HepG2 (cell line): ENCODE results near the gene NBR1. TPM values are rescaled to one million over a fixed set of nuclear protein-coding genes. Genes with fewer than 3 reads are reported as not detected.

Experiments used
- ATRX ChIP-seq: sonication (generic); formaldehyde crosslinking; IDR thresholded peaks from 2 replicates; pipeline ENCODE4 v1.4.0; 2020; ENCODE audit warnings: missing genetic modification reagents, borderline replicate concordance
- CBX5 ChIP-seq: sonication (generic); formaldehyde crosslinking; IDR thresholded peaks from 2 replicates; pipeline ENCODE4 v1.4.0; 2020; ENCODE audit warnings: missing genetic modification reagents, borderline replicate concordance
- CENPT ChIP-seq: sonication (generic); formaldehyde crosslinking; IDR thresholded peaks from 2 replicates; pipeline ENCODE4 v1.8.0; 2022; ENCODE audit warnings: low read depth, mild to moderate bottlenecking, moderate library complexity, missing genetic modification reagents
- ELF4 ChIP-seq: sonication (generic); formaldehyde crosslinking; IDR thresholded peaks from 2 replicates; pipeline ENCODE4 v1.5.0; 2020; ENCODE audit warnings: missing genetic modification reagents, mild to moderate bottlenecking, moderate library complexity, borderline replicate concordance
- FOSL2 ChIP-seq: sonication (generic); formaldehyde crosslinking; IDR thresholded peaks from 2 replicates; pipeline ENCODE4 v1.4.0; 2020; ENCODE audit warnings: missing genetic modification reagents
- MXD4 ChIP-seq: IDR thresholded peaks from 2 replicates; pipeline ENCODE4 v1.6.1; 2016; ENCODE audit warnings: mild to moderate bottlenecking, missing biosample characterization, missing genetic modification reagents
- SRSF1 ChIP-seq: fragments of 200-400 bp; formaldehyde crosslinking; optimal IDR thresholded peaks from 2 replicates; pipeline ENCODE3; 2017; ENCODE audit warnings: mild to moderate bottlenecking, low read depth, low read length, moderate library complexity
- STAG1 ChIP-seq: sonication (generic); formaldehyde crosslinking; IDR thresholded peaks from 2 replicates; pipeline ENCODE4 v1.4.0; 2020; ENCODE audit warnings: missing genetic modification reagents
- TEAD2 ChIP-seq: sonication (generic); formaldehyde crosslinking; IDR thresholded peaks from 2 replicates; pipeline ENCODE4 v1.9.0; 2021; ENCODE audit warnings: missing genetic modification reagents
- TGIF2 ChIP-seq: IDR thresholded peaks from 2 replicates; pipeline ENCODE4 v1.6.1; 2016; ENCODE audit warnings: control low read depth, missing compliant biosample characterization
- ZNF138 ChIP-seq: sonication (generic); formaldehyde crosslinking; IDR thresholded peaks from 2 replicates; pipeline ENCODE4 v1.5.0; 2020; ENCODE audit warnings: mild to moderate bottlenecking, low read depth, missing genetic modification reagents
- ZNF775 ChIP-seq: sonication (generic); formaldehyde crosslinking; IDR thresholded peaks from 2 replicates; pipeline ENCODE4 v1.4.0; 2020; ENCODE audit warnings: missing genetic modification reagents, mild to moderate bottlenecking, moderate library complexity, borderline replicate concordance
- ZSCAN20 ChIP-seq: sonication (generic); formaldehyde crosslinking; IDR thresholded peaks from 2 replicates; pipeline ENCODE4 v1.4.0; 2020; ENCODE audit warnings: missing genetic modification reagents, mild to moderate bottlenecking, borderline replicate concordance
- polyA plus RNA-seq, 8 experiments: library from polyadenylated mRNA; depleted of rRNA in 3 of 8; stranded (reverse) in 7 of 8; unstranded in 1 of 8; fragments of >200 nt; fragmentation: Illumina TruSeq in 4 of 8; extraction: Trizol in 4 of 8; gene quantifications; 2 replicates each; pipeline versions ENCODE4 v1.2.1 to v1.2.3, GENCODE V29; 2011 to 2016; ENCODE audit warnings: low read depth in 4 of 8, missing spikeins in 1 of 8, mixed read lengths in 1 of 8; ENCODE audit not compliant: insufficient read depth in 1 of 8
- total RNA-seq, 5 experiments: library from RNA; depleted of rRNA; stranded (reverse); fragments of >200 nt; fragmentation: Illumina TruSeq; extraction: Trizol; gene quantifications; 2 replicates each; pipeline ENCODE4 v1.2.3, GENCODE V29; 2016; ENCODE audit warnings: low read depth in 1 of 5
- TF ChIP-seq, protein P1 (sequence below): sonication (generic); formaldehyde crosslinking; IDR thresholded peaks from 2 replicates; pipeline ENCODE4 v1.8.0; 2022; ENCODE audit warnings: mild to moderate bottlenecking, missing genetic modification reagents, moderate library complexity
- TF ChIP-seq, protein P2 (sequence below): sonication (generic); formaldehyde crosslinking; IDR thresholded peaks from 2 replicates; pipeline ENCODE4 v1.5.1; 2020; ENCODE audit warnings: mild to moderate bottlenecking, missing genetic modification reagents, borderline replicate concordance
- TF ChIP-seq, protein P3 (sequence below): sonication (generic); formaldehyde crosslinking; IDR thresholded peaks from 2 replicates; pipeline ENCODE4 v1.4.0; 2020; ENCODE audit warnings: missing genetic modification reagents

NBR1 gene
- total and polyA plus RNA-seq, 2 of the 13 experiments (the other 11 are each of a cell fraction or from before 2014, with no cell fraction given) = 51.7 to 121 TPM

DNA sequence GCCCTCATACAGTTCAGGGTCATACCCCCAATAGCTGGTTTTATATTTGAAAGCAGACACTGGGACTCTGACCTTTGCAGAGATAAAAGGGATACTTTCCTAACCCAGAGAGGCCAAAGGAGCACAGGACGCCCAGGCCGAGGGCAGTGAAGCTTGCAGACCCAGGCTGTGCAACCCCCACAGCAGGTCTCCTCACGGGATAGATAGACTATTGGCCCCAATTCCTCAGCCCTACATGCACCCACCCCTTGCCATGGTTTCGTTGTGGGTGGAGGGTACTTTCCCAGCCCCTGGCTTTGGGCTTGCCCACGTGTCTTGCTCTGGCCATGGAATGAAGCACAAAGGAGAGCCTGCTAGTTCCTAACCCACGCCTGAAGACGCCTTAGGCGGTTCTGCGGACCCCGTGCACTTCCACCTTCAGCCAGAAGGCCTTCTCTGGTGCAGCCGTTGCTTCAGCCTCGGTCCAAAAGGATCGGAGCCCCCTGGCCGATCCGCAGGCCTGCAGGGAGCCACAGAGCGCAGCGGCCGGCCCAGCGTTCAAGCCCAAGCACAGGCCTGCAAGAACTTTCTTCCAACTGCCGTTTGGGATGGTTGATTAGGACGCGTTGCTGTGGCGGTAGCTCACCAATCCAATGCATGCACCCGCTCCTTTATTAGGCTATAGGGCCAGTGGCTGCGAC is 36.1 kb upstream of the NBR1 start (continued):
- TF ChIP-seq, protein P1, sequence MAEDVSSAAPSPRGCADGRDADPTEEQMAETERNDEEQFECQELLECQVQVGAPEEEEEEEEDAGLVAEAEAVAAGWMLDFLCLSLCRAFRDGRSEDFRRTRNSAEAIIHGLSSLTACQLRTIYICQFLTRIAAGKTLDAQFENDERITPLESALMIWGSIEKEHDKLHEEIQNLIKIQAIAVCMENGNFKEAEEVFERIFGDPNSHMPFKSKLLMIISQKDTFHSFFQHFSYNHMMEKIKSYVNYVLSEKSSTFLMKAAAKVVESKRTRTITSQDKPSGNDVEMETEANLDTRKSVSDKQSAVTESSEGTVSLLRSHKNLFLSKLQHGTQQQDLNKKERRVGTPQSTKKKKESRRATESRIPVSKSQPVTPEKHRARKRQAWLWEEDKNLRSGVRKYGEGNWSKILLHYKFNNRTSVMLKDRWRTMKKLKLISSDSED (CRISPR knock-in tag) = no peak
- no peak for TF ChIP-seq TEAD2 (CRISPR knock-in tag)
- no peak for TF ChIP-seq CBX5 (CRISPR knock-in tag)
- TF ChIP-seq ATRX (CRISPR knock-in tag) = no peak
- TF ChIP-seq CENPT (CRISPR knock-in tag) = no peak
- no peak for TF ChIP-seq ZNF775 (CRISPR knock-in tag)
- TF ChIP-seq ZSCAN20 (CRISPR knock-in tag) = no peak
- TF ChIP-seq, protein P2, sequence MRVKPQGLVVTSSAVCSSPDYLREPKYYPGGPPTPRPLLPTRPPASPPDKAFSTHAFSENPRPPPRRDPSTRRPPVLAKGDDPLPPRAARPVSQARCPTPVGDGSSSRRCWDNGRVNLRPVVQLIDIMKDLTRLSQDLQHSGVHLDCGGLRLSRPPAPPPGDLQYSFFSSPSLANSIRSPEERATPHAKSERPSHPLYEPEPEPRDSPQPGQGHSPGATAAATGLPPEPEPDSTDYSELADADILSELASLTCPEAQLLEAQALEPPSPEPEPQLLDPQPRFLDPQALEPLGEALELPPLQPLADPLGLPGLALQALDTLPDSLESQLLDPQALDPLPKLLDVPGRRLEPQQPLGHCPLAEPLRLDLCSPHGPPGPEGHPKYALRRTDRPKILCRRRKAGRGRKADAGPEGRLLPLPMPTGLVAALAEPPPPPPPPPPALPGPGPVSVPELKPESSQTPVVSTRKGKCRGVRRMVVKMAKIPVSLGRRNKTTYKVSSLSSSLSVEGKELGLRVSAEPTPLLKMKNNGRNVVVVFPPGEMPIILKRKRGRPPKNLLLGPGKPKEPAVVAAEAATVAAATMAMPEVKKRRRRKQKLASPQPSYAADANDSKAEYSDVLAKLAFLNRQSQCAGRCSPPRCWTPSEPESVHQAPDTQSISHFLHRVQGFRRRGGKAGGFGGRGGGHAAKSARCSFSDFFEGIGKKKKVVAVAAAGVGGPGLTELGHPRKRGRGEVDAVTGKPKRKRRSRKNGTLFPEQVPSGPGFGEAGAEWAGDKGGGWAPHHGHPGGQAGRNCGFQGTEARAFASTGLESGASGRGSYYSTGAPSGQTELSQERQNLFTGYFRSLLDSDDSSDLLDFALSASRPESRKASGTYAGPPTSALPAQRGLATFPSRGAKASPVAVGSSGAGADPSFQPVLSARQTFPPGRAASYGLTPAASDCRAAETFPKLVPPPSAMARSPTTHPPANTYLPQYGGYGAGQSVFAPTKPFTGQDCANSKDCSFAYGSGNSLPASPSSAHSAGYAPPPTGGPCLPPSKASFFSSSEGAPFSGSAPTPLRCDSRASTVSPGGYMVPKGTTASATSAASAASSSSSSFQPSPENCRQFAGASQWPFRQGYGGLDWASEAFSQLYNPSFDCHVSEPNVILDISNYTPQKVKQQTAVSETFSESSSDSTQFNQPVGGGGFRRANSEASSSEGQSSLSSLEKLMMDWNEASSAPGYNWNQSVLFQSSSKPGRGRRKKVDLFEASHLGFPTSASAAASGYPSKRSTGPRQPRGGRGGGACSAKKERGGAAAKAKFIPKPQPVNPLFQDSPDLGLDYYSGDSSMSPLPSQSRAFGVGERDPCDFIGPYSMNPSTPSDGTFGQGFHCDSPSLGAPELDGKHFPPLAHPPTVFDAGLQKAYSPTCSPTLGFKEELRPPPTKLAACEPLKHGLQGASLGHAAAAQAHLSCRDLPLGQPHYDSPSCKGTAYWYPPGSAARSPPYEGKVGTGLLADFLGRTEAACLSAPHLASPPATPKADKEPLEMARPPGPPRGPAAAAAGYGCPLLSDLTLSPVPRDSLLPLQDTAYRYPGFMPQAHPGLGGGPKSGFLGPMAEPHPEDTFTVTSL = peak; percentile 74; the same call in 1 of the 2 replicates
- TF ChIP-seq MXD4 (CRISPR knock-in tag) = no peak
- TF ChIP-seq STAG1 (CRISPR knock-in tag) = peak; percentile 18; the same call in 1 of the 2 replicates
- TF ChIP-seq, protein P3, sequence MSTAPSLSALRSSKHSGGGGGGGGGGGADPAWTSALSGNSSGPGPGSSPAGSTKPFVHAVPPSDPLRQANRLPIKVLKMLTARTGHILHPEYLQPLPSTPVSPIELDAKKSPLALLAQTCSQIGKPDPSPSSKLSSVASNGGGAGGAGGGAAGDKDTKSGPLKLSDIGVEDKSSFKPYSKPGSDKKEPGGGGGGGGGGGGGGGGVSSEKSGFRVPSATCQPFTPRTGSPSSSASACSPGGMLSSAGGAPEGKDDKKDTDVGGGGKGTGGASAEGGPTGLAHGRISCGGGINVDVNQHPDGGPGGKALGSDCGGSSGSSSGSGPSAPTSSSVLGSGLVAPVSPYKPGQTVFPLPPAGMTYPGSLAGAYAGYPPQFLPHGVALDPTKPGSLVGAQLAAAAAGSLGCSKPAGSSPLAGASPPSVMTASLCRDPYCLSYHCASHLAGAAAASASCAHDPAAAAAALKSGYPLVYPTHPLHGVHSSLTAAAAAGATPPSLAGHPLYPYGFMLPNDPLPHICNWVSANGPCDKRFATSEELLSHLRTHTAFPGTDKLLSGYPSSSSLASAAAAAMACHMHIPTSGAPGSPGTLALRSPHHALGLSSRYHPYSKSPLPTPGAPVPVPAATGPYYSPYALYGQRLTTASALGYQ (CRISPR knock-in tag) = no peak
- no peak for TF ChIP-seq FOSL2 (CRISPR knock-in tag)
- no peak for TF ChIP-seq SRSF1
- TF ChIP-seq ZNF138 (CRISPR knock-in tag) = no peak
- TF ChIP-seq ELF4 = no peak
- no peak for TF ChIP-seq TGIF2 (CRISPR knock-in tag)
